Measurements from ENCODE around the gene CACHD1.
"Not testable (repeated sequence)": the region's sequence is repeated elsewhere in the genome, so short reads cannot be mapped to it uniquely, and the experiment has no call there.

The CACHD1 gene

GRCh38 chr1:64715186-64715585 is 245.3 kb downstream of the CACHD1 start:
- no peak for DNase-seq

GRCh38 chr1:64721135-64721534 is 251.2 kb downstream of the CACHD1 start:
- no peak for DNase-seq

GRCh38 chr1:64721576-64722145 is 251.7 kb downstream of the CACHD1 start:
- DNase-seq, result no peak

- DNase-seq, result no peak
Measured at GRCh38 chr1:64727861-64728260, 257.9 kb downstream of the CACHD1 start.

- no peak for DNase-seq
Measured at GRCh38 chr1:64733581-64734286, 263.8 kb downstream of the CACHD1 start.

- DNase-seq, result no peak
Measured at GRCh38 chr1:64734287-64734652, 264.3 kb downstream of the CACHD1 start.

- not testable (repeated sequence) for DNase-seq
Measured at GRCh38 chr1:64740687-64741086, 270.8 kb downstream of the CACHD1 start.
